A673 (cell line): Measurements from ENCODE around the gene ENPP1. TPM values are rescaled to one million over a fixed set of nuclear protein-coding genes. Genes with fewer than 3 reads are reported as not detected.

Experiments
- BruUV-seq: library from RNA; stranded (reverse); fragments of 400-500 nt; replicated peaks from 2 replicates; lab custom pipeline; 2021; lab: Mats Ljungman, UMichigan
- CTCF ChIA-PET: fragments of 300-600 bp; sonication (Branson Sonifier 250); formaldehyde crosslinking; loops from one replicate; lab custom pipeline; 2022; ENCODE audit warnings: antibody characterized with exemption; lab: Charles Lee
- POLR2A ChIA-PET: fragments of 300-600 bp; sonication (Branson Sonifier 250); formaldehyde crosslinking; loops from one replicate; lab custom pipeline; 2022; ENCODE audit warnings: antibody characterized with exemption; ENCODE audit not compliant: low non-redundant PET; lab: Charles Lee
- DNase-seq: peaks from one replicate; pipeline ENCODE4 v3.0.0-alpha.2; 2015; ENCODE audit warnings: low spot score
- H3K27ac ChIP-seq: fragments of 200-600 bp; sonication (generic); 2 replicates; pipeline ENCODE4 v1.5.1; 2016; ENCODE audit warnings: mixed run types, low read depth, mild to moderate bottlenecking, mixed read lengths, antibody characterized with exemption, low read length; ENCODE audit not compliant: poor library complexity, severe bottlenecking
- H3K27me3 ChIP-seq: fragments of 200-600 bp; sonication (generic); replicated peaks from 2 replicates; pipeline ENCODE4 v1.6.1; 2017; ENCODE audit warnings: mixed run types, low read depth, mild to moderate bottlenecking, mixed read lengths, antibody characterized with exemption, low read length; ENCODE audit not compliant: insufficient read depth, poor library complexity
- H3K36me3 ChIP-seq: fragments of 200-600 bp; sonication (generic); 2 replicates; pipeline ENCODE4 v1.6.1; 2016; ENCODE audit warnings: mixed run types, mild to moderate bottlenecking, mixed read lengths, antibody characterized with exemption, low read length; ENCODE audit not compliant: insufficient read depth, poor library complexity, severe bottlenecking
- H3K4me1 ChIP-seq: fragments of 200-600 bp; sonication (generic); 2 replicates; pipeline ENCODE4 v1.6.1; 2017; ENCODE audit warnings: mixed run types, mild to moderate bottlenecking, mixed read lengths, antibody characterized with exemption, low read length; ENCODE audit not compliant: insufficient read depth, poor library complexity, severe bottlenecking
- H3K4me3 ChIP-seq: fragments of 200-600 bp; sonication (generic); 2 replicates; pipeline ENCODE4 v1.5.1; 2016; ENCODE audit warnings: low read depth, mixed run types, mild to moderate bottlenecking, mixed read lengths, low read length; ENCODE audit not compliant: poor library complexity, severe bottlenecking
- H3K9me3 ChIP-seq: fragments of 200-600 bp; sonication (generic); 2 replicates; pipeline ENCODE4 v1.6.1; 2016; ENCODE audit warnings: mixed run types, low read depth, mild to moderate bottlenecking, mixed read lengths, antibody characterized with exemption, low read length; ENCODE audit not compliant: poor library complexity, severe bottlenecking
- EZH2 ChIP-seq: fragments of 200-600 bp; sonication (generic); IDR thresholded peaks from 2 replicates; pipeline ENCODE4 v1.6.1; 2017; ENCODE audit warnings: borderline replicate concordance, low read depth, mild to moderate bottlenecking, mixed read lengths, antibody characterized with exemption, low read length; ENCODE audit not compliant: poor library complexity, severe bottlenecking
- intact Hi-C: fragments of 100-400 bp; cut with micrococcal nuclease; formaldehyde crosslinking; loops from one replicate; pipeline ENCODE4 v1.10.0; 2022; ENCODE audit not compliant: unreplicated experiment
- total RNA-seq: library from RNA; stranded (reverse); gene quantifications from 2 replicates; pipeline ENCODE4 v1.2.3, GENCODE V29; 2021
- TF ChIP-seq, protein P1 (sequence below): fragments of 300-800, 200-600 bp; sonication (generic); conservative IDR thresholded peaks from 2 replicates; pipeline ENCODE4 v1.5.1; 2017; ENCODE audit warnings: low read depth, mild to moderate bottlenecking, antibody characterized with exemption, low read length, moderate library complexity, mixed read lengths

The ENPP1 gene
- total RNA-seq, 1 experiment from 2014 or later = 19.5 TPM

DNA sequence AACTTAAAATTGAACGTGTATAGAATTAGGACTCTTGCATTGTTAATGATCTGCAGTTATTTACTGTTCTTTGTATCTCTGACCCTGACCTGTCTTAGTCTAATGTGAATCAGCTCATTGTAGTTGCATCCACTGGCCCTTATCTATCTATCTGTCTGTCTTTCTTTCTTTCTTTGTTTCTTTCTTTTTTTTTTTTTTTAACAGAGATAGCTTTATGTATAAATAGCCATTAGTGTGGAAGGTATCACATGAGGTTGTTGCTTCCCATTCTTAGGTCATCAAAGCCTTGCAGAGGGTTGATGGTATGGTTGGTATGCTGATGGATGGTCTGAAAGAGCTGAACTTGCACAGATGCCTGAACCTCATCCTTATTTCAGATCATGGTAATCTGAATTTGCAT lies 59.9 kb downstream of the ENPP1 start:
- H3K4me3 ChIP-seq = no peak overlapping the region
- intact Hi-C loops = no loop called here
- H3K27me3 ChIP-seq = no peaks in the 10 kb centered on the region
- no peaks in the 10 kb centered on the region for H3K9me3 ChIP-seq
- BruUV-seq = no TSS peak
- ChIA-PET CTCF (no interaction called here), POLR2A (no interaction called here)
- H3K27ac ChIP-seq = no peak overlapping the region
- no peaks in the 10 kb centered on the region for H3K36me3 ChIP-seq
- no peak for DNase-seq
- TF ChIP-seq EZH2 = no peak
- TF ChIP-seq, protein P1, sequence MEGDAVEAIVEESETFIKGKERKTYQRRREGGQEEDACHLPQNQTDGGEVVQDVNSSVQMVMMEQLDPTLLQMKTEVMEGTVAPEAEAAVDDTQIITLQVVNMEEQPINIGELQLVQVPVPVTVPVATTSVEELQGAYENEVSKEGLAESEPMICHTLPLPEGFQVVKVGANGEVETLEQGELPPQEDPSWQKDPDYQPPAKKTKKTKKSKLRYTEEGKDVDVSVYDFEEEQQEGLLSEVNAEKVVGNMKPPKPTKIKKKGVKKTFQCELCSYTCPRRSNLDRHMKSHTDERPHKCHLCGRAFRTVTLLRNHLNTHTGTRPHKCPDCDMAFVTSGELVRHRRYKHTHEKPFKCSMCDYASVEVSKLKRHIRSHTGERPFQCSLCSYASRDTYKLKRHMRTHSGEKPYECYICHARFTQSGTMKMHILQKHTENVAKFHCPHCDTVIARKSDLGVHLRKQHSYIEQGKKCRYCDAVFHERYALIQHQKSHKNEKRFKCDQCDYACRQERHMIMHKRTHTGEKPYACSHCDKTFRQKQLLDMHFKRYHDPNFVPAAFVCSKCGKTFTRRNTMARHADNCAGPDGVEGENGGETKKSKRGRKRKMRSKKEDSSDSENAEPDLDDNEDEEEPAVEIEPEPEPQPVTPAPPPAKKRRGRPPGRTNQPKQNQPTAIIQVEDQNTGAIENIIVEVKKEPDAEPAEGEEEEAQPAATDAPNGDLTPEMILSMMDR = no peak
- H3K4me1 ChIP-seq = peaks cover 12% of the 10 kb centered on the region

DNA sequence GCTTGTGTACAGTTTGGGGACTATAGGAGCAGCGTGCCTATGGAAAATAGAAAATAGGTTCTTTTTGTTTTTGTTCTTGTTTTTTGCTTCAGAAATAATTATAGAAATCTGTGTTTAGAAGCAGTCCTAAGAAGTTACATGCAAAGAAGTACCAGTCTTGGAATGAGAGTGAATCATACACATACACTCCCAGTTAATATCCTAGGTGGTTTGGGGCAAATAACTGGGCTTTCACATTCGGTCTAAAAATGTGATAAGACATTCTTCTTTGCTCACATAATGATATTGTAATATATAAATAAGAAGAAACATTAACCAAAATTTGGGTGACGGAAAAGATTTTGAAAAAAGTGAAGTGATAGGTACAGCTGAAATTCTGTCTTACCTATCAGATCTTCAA lies 61.0 kb downstream of the ENPP1 start:
- TF ChIP-seq EZH2 = no peak
- TF ChIP-seq, protein P1 = no peak
- Histone ChIP-seq H3K4me1 (peaks cover 12% of the 10 kb centered on the region), H3K9me3 (no peaks in the 10 kb centered on the region), H3K27me3 (no peaks in the 10 kb centered on the region), H3K27ac (no peak overlapping the region), H3K4me3 (no peak overlapping the region), H3K36me3 (no peaks in the 10 kb centered on the region)
- ChIA-PET POLR2A (no interaction called here), CTCF (no interaction called here)
- BruUV-seq = no TSS peak
- DNase-seq = no peak
- intact Hi-C loops = no loop called here

DNA sequence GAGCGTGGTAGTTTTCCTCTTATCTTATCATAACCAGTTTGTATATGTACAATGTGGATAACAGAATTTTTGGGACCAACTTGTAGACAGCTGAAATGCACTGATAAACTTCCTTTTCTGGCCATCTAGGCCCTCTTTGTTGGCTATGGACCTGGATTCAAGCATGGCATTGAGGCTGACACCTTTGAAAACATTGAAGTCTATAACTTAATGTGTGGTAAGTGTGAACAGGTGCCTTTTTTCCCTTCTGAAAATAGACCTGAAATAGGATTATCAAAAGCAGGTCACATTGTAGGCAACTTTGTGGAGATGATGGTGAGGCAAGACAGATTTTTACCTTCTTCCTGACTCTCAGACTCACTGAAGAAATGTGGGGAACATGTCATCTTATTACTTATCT lies 67.8 kb downstream of the ENPP1 start:
- no peak overlapping the region for H3K27ac ChIP-seq
- BruUV-seq = no TSS peak
- POLR2A ChIA-PET = no interaction called here
- no peaks in the 10 kb centered on the region for H3K36me3 ChIP-seq
- TF ChIP-seq, protein P1 = no peak
- TF ChIP-seq EZH2 = no peak
- no peaks in the 10 kb centered on the region for H3K27me3 ChIP-seq
- intact Hi-C loops = no loop called here
- no peak for DNase-seq
- H3K4me1 ChIP-seq = peaks cover 7% of the 10 kb centered on the region
- no peaks in the 10 kb centered on the region for H3K9me3 ChIP-seq
- H3K4me3 ChIP-seq = no peak overlapping the region
- CTCF ChIA-PET = no interaction called here
